Measurements from ENCODE around the gene FSTL3.
"Not testable (repeated sequence)": the region's sequence is repeated elsewhere in the genome, so short reads cannot be mapped to it uniquely, and the experiment has no call there.

Gene FSTL3

GRCh38 chr19:711254-711653 is 35.1 kb downstream of the FSTL3 start:
- no peak for DNase-seq

DNA sequence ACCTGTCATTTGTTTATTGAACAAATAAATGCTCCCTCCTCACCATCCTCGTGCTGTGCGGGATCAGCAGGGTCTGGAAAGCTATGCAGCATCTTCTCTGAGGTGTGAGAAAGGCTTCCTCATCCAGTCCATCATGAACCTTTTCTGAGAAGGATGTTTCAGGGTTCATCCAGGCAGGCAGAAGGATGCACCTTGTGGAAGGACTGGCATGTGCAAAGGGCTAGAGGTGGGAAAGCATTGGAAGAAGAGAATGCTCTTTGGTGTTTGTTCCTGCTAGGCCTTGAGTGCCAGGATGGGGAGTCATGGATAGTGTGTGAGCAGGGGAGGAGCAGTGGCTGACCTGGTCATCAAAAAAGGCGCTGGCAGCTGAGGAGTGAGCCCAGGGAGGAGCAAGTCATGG is 39.2 kb downstream of the FSTL3 start:
- no peak for DNase-seq

DNA sequence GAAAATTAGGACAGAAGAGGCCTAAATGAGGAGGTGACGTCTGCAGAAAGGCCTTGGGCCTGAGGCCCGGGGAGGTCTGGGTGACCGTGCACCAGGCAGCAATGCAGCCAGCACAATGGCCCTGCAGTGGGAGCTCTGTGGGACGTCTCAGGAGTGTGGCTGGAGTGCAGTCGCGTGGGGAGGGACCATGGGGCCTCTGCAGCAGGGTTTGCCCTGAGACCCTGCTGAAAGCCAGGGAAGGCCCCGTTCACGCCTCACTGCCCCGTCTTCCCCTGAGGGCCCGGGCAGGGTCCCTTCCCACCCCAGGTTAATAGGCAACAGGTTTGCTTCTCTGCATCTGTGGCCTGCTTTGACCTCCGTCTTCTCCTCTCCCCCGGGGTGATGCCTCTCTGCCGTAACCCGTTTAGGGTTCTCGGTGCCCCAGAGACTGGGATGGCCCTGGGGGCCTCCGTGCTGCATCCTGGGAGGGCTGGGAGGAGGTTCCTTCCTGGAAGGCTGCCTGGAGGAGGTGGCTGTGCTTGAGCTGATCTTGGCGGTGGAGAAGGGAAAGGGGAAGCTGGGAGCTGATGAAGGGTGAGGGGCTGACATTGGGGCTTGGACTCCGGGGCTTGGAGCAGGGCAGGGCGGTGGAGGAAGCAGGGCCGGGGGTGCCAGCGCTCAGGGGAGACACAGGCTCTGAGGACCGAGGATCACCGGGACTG is 42.2 kb downstream of the FSTL3 start:
- DNase-seq = no peak

GRCh38 chr19:718991-719512 is 42.9 kb downstream of the FSTL3 start:
- no peak for DNase-seq

DNA sequence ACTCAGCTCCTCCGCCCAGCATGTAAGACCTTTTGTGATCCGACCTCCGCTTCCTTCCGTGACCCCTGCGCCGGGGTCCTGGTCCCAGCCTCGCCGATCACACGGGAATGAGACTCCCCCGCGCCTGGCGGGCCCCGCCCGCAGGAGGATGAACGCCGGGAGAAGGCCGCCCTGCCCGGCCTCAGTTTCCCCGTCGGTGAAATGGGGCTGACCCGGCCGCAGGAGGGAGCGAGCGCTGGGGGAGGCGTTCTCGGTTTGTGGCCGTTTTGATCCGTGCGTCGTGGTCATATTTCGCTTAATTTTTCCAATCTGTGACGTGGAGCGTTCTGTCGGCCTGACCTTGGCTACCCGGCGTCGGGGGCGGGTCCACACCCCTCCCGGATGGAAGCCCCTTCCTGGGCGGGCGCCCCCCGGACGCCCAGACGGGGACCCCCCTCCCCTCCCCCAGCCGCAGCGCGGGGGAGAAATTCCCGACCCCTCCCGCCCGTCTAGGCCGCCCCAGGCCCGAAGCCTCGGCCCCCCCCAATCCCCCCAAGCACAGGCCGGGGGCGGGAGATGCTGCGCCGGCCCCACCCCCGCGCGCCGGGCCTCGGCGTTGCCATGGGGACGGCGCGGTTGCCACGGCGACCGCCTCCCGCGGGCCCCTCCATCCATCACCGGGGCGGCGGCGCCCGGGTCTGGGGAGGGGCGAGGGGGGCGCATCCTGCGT is 43.6 kb downstream of the FSTL3 start:
- DNase-seq = no peak

DNA sequence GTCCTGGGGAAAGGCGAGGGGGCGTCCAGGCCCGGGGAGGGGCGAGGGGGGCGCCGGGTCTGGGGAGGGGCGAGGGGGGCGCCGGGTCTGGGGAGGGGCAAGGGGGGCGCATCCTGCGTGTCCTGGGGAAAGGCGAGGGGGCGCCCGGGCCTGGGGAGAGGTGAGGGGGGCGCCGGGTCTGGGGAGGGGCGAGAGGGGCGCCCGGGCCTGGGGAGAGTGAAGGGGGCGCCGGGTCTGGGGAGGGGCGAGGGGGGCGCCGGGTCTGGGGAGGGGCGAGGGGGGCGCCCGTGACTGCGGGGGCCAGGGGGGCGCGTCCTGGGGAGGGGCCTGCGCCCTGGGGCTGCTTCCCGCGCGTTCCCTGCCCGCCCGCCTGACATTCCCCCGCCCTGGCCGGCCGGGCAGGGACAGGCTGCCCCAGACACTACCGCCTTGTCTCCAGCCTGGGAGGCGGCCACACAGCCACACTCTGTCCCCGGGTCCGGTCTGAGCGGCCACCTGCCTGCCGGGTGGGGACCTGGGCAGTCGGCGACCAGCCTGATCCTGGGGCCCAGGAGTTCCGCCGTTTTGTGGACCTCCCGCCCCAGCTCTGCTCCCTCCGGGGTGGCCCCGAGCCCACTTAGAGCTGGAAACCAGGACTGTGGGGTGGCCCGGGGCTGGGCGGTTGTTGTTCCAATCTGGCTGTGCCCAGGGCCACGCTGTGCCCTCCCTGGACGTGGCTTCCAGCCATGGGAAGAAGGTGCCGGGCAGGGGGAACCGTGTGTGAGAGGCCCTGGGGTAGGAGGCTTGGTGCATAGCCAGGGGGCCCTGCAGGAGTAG is 44.4 kb downstream of the FSTL3 start:
- no peak for DNase-seq

DNA sequence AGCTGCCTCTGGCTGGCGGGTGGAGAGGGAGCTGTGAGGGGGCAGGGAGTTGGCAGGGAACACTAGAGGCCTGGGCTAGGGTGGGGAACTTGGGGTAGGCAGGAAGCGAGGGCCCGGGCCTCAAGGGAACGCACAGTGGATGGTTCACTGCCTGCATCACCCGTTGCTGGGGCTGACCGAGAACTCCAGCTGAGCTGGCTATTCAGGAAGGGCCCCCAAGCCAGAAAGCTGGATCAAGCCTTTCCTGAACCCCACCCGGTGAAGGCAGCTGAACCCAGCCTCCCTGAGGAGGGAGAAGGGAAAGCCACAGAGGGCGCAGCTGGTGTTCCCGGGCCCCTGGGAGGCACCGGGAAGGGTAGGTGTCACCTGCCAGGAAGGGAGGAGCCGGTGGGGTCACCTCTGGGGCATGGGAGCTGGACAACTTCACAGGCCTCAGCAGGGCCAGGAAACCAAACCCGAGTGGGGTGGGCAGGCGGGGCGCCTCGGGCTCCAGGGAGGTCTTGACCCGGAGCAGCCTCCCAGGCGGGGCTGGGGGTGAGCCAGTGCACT is 46.4 kb downstream of the FSTL3 start:
- peak; percentile 18 for DNase-seq

- DNase-seq = no peak
Observed at GRCh38 chr19:723247-723646, 47.1 kb downstream of the FSTL3 start.

DNA sequence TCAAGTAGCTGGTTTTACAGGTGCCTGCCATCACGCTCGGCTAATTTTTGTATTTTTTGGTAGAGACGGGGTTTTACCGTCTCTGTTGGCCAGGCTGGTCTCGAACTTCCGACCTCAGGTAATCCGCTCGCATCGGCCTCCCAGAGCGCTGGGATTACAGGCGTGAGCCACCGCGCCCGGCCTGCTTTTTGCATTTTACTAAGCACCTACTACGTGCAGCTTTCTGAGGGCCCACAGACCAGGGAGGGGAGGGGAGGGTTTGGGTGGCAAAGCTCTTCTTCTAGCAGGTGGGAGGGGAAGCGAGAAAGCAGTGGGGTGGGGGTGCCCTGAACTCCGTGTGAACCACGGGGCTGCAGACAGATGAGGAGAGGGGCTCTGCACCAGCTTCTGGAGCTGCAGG is 47.5 kb downstream of the FSTL3 start:
- DNase-seq = no peak

GRCh38 chr19:725461-726089 is 49.4 kb downstream of the FSTL3 start:
- no peak for DNase-seq

- DNase-seq = no peak
Observed at GRCh38 chr19:726993-727956, 51.1 kb downstream of the FSTL3 start.

GRCh38 chr19:728011-728410 is 51.8 kb downstream of the FSTL3 start:
- no peak for DNase-seq

GRCh38 chr19:729564-729963 is 53.4 kb downstream of the FSTL3 start:
- DNase-seq = not testable (repeated sequence)

DNA sequence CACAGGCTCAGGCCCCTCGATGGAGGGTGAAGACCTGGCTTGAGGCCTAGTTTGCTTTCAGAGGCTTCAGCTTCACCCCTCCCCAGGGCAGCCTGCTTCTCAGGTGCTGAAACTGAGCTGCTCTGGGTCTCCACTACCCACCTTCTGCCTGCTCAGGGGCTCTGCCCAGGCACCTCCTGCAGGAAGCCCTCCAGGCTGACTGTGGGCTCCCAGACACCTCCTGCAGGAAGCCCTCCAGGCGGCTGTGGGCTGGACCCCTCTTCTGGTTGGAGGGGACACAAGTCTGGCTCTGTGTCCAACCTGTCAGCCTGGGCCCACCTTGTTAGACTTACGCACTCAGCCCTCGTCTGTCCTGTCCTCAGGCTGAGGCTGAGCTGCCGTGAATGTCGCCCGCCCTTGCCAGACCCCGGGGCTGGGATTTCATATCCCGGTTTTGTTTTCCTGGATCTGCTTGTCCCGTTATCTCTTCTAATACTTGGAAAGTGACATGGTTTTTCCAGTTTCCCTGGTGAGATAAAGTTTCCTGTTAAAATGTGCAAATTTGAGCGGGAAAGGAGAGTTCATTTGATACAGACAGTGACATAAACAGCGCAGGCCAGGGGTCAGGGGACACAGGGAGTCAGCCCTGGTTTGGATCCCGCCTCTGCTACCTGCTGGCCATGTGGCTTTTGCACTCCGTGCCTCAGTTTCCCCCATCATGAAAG is 53.9 kb downstream of the FSTL3 start:
- no peak for DNase-seq

DNA sequence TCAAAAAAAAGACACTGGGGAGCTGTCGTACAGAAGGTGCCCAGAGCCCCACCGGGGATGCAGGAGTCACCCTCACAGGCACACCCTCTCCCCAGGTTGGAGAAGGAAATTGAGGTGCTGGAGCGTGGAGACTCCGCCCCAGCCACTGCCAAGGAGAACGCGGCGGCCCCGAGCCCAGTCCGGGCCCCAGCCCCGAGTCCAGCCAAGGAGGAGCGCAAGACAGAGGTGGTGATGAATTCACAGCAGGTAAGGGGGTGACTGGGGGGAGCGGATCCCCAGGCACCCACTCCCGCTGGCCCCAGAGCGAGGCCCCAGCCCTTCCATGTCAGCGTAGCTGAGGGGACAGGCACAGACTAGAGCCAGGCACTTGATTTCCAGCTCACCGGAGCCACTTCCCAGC is 54.8 kb downstream of the FSTL3 start:
- no peak for DNase-seq

DNA sequence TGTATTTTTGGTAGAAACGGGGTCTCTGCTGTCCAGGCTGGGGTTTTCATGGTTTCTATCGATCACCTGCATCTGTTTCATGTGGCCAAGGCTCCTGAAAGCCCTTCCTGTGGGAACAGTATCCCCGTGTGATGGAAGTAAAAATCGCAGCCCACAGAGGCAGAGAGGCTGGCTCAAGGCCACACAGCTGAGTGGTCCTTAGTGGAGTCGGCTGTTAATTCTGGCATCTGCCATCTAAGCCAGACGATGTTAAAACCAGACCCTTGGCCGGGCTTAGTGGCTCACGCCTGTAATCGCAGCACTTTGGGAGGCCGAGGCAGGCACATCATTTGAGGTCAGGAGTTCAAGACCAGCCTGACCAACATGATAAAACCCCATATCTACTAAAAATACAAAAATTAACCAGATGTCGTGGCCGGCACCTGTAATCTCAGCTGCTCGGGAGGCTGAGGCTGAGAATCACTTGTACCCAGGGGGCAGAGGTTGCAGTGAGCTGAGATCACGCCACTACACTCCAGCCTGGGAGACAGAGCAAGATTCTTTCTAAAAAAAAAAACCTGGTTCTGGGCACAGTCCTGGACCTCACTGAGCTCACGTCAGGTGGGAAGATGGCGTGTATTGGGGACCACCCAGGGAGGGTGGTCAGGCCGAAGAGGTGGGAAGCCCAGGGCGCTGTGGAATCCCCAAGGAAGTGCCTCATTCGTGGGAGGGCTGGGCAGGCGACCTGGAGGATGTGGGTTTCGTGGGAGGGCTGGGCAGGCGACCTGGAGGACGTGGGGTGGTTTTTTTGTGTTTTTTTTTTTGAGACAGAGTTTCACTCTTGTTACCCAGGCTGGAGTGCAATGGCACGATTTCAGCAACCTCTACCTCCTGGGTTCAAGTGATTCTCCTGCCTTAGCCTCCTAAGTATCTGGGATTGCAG is 56.2 kb downstream of the FSTL3 start:
- no peak for DNase-seq
